Measurements from ENCODE around the gene KLK5.
"Not testable (repeated sequence)": the region's sequence is repeated elsewhere in the genome, so short reads cannot be mapped to it uniquely, and the experiment has no call there.

Gene KLK5

GRCh38 chr19:50921426-50922316 lies 31.2 kb downstream of the KLK5 start:
- DNase-seq, result no peak

- DNase-seq, result no peak
These were observed 36.8 kb downstream of the KLK5 start for GRCh38 chr19:50916069-50916468.

- DNase-seq, result no peak
These were observed 39.8 kb downstream of the KLK5 start for GRCh38 chr19:50912727-50913716.

- no peak for DNase-seq
These were observed 40.7 kb downstream of the KLK5 start for GRCh38 chr19:50912102-50912599.

- no peak for DNase-seq
These were observed 41.4 kb downstream of the KLK5 start, which contains the start of gene KLK4 for GRCh38 chr19:50911206-50912101. Gene KLK4, minus strand, starts transcription at chr19:50911395. Its CDS starts 657 bp downstream, at chr19:50910738.

GRCh38 chr19:50910722-50911121 lies 42.1 kb downstream of the KLK5 start:
- no peak for DNase-seq

GRCh38 chr19:50909240-50910070 lies 43.4 kb downstream of the KLK5 start:
- no peak for DNase-seq

GRCh38 chr19:50908336-50908735 lies 44.5 kb downstream of the KLK5 start:
- DNase-seq, result no peak

- DNase-seq, result no peak
These were observed 46.6 kb downstream of the KLK5 start for GRCh38 chr19:50906217-50906616.

GRCh38 chr19:50902640-50903039 lies 50.2 kb downstream of the KLK5 start:
- DNase-seq, result no peak

GRCh38 chr19:50899569-50899968 lies 53.3 kb downstream of the KLK5 start:
- DNase-seq, result no peak

GRCh38 chr19:50898018-50898417 lies 54.8 kb downstream of the KLK5 start:
- no peak for DNase-seq

- no peak for DNase-seq
These were observed 55.2 kb downstream of the KLK5 start for GRCh38 chr19:50897612-50898011.

- DNase-seq, result no peak
These were observed 55.6 kb downstream of the KLK5 start for GRCh38 chr19:50897191-50897607.

- DNase-seq, result no peak
These were observed 56.1 kb downstream of the KLK5 start for GRCh38 chr19:50896591-50897190.

GRCh38 chr19:50896089-50896590 lies 56.7 kb downstream of the KLK5 start:
- not testable (repeated sequence) for DNase-seq

- DNase-seq, result no peak
These were observed 58.1 kb downstream of the KLK5 start for GRCh38 chr19:50894478-50895356.

Measured in CD4-positive, alpha-beta T cell treated with Interleukin-4 for 4 hours (primary cell).